ENCODE data around the gene FASN. TPM values are rescaled to one million over a fixed set of nuclear protein-coding genes. Genes with fewer than 3 reads are reported as not detected.

FASN gene
- total and polyA plus RNA-seq, 2 experiments from 2014 or later: 85.9 to 276 TPM

DNA sequence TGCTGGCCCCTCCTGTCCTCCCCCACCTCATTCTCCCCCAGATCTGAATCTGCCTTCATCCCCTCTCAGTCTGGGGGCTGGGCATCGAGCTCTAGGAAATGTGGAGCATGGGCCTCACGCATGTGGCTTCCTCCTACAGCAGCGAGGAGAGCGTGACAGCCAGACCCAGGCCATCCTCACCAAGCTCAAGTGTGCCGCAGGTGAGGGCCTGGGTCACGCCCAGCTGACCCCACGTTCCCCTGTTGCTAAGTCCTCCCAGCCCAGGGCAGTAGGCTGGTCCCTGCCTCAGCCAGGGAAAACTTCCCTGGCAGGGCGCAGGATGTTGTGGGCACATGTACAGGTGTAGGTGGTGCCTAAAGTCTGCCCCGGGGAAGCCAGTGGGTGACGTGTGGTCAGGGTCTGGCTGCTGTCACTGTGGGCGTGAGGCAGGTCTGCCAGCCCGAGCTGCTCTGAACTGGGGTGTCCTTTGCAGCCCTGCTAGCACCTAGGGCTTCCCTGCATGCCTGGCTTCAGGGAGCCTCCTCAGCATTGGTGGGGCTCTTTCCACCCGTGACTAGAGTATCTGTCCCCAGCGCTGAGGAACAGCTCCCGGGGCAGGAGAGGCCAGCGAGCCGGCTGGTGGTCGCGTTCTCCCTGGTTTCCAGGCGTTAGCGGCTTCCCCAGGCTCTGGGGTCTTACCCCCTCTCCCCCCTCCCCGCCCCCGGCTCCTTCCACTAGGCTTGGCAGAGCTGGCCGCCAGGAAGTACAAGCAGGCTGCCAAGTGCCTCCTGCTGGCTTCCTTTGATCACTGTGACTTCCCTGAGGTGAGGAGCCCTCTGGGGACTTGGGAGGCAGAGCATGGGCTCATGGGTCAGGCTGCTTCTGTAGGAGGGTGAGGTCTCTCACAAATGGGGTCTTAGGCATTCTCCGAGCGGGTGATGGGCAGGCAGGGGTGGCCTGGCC lies 42.7 kb downstream of the FASN start:
- Histone ChIP-seq H3K9me3 (ENCODE audit: low read depth) (no peaks in the 10 kb centered on the region), H3K4me3 (no peak overlapping the region), H3K27ac (no peak overlapping the region), H3K4me1 (ENCODE audit: low read depth) (peaks cover 4% of the 10 kb centered on the region), H3K36me3 (peaks cover 22% of the 10 kb centered on the region), H3K27me3 (no peaks in the 10 kb centered on the region)
- TF ChIP-seq, protein P1, sequence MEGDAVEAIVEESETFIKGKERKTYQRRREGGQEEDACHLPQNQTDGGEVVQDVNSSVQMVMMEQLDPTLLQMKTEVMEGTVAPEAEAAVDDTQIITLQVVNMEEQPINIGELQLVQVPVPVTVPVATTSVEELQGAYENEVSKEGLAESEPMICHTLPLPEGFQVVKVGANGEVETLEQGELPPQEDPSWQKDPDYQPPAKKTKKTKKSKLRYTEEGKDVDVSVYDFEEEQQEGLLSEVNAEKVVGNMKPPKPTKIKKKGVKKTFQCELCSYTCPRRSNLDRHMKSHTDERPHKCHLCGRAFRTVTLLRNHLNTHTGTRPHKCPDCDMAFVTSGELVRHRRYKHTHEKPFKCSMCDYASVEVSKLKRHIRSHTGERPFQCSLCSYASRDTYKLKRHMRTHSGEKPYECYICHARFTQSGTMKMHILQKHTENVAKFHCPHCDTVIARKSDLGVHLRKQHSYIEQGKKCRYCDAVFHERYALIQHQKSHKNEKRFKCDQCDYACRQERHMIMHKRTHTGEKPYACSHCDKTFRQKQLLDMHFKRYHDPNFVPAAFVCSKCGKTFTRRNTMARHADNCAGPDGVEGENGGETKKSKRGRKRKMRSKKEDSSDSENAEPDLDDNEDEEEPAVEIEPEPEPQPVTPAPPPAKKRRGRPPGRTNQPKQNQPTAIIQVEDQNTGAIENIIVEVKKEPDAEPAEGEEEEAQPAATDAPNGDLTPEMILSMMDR (IDR thresholded peaks at IDR 0.05; ENCODE audit: low read depth, low read length): no peak
- DNase-seq (ENCODE audit: low read depth in 1 of 2, low spot score in 1 of 2): no peak

- Histone ChIP-seq H3K4me1 (ENCODE audit: low read depth) (peaks cover 4% of the 10 kb centered on the region), H3K27ac (no peak overlapping the region), H3K27me3 (no peaks in the 10 kb centered on the region), H3K36me3 (peaks cover 18% of the 10 kb centered on the region), H3K4me3 (no peak overlapping the region), H3K9me3 (ENCODE audit: low read depth) (no peaks in the 10 kb centered on the region)
- TF ChIP-seq, protein P1 (IDR thresholded peaks at IDR 0.05; ENCODE audit: low read depth, low read length): no peak
- no peak for DNase-seq (ENCODE audit: low read depth in 1 of 2, low spot score in 1 of 2)
Observed at GRCh38 chr17:82054351-82055022, 43.5 kb downstream of the FASN start.

GRCh38 chr17:82053556-82054263 lies 44.3 kb downstream of the FASN start:
- TF ChIP-seq, protein P1 (IDR thresholded peaks at IDR 0.05; ENCODE audit: low read depth, low read length): no peak
- Histone ChIP-seq H3K9me3 (ENCODE audit: low read depth) (no peaks in the 10 kb centered on the region), H3K4me1 (ENCODE audit: low read depth) (peaks cover 4% of the 10 kb centered on the region), H3K36me3 (peaks cover 17% of the 10 kb centered on the region), H3K4me3 (no peak overlapping the region), H3K27ac (no peak overlapping the region), H3K27me3 (no peaks in the 10 kb centered on the region)
- no peak for DNase-seq (ENCODE audit: low read depth in 1 of 2, low spot score in 1 of 2)

DNA sequence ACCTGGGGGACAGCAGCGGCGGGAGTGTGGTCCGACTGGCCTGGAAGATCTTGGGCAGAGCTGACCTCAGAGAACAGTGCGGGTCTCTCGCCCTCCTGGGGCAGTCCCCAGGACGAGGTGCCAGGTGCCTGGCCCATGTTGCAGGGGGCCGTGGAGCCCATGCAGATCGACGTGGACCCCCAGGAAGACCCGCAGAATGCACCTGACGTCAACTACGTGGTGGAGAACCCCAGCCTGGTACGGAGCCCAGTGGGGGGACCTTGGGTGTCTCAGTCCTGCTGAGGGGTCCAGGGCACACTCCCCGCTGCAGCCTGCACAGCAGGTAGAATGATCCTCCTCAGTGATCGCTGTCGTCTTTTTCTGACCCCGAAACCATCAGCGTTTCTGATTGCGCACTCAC lies 44.9 kb downstream of the FASN start:
- DNase-seq (ENCODE audit: low read depth in 1 of 2, low spot score in 1 of 2): no peak
- Histone ChIP-seq H3K9me3 (ENCODE audit: low read depth) (no peaks in the 10 kb centered on the region), H3K27me3 (no peaks in the 10 kb centered on the region), H3K36me3 (peaks cover 15% of the 10 kb centered on the region), H3K4me3 (no peak overlapping the region), H3K4me1 (ENCODE audit: low read depth) (peaks cover 4% of the 10 kb centered on the region), H3K27ac (no peak overlapping the region)
- TF ChIP-seq, protein P1 (IDR thresholded peaks at IDR 0.05; ENCODE audit: low read depth, low read length): no peak

DNA sequence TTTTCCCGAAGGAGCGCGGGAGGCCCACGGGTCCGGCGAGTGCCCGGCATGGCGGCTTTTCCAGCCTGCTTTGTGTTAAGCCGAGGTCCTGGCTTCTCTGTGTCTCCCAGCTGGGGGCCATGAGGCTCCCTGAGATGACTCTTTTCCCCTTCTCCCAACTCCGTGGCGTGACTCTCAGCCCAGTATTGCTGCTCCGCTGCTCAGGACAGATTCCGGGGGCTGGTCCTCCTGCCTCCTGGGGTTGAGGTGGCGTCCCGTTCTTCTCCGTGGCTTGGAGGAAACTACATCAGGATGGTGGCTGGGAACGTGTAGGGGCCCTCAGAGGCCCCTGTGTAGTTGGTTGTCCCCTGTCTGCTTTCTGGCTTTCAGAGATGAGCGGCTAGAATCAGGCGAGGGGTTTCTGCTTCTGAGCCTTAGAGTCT lies 45.4 kb downstream of the FASN start:
- Histone ChIP-seq H3K9me3 (ENCODE audit: low read depth) (no peaks in the 10 kb centered on the region), H3K4me1 (ENCODE audit: low read depth) (peaks cover 4% of the 10 kb centered on the region), H3K27ac (no peak overlapping the region), H3K27me3 (no peaks in the 10 kb centered on the region), H3K4me3 (peak overlapping the region; percentile 90), H3K36me3 (peaks cover 15% of the 10 kb centered on the region)
- TF ChIP-seq, protein P1 (IDR thresholded peaks at IDR 0.05; ENCODE audit: low read depth, low read length): no peak
- no peak for DNase-seq (ENCODE audit: low read depth in 1 of 2, low spot score in 1 of 2)

Data from cardiac muscle cell (in vitro differentiated cells and primary cell).